Hepatocyte (in vitro differentiated cells): Measurements from ENCODE around the gene RELL1. TPM values are rescaled to one million over a fixed set of nuclear protein-coding genes. Genes with fewer than 3 reads are reported as not detected.

Experiments
- DNase-seq: peaks from one replicate; pipeline ENCODE4 v3.0.0-alpha.2; 2016; ENCODE audit warnings: low spot score
- H2AFZ ChIP-seq: fragments of 200-600 bp; sonication (generic); 2 replicates; pipeline ENCODE4 v1.6.0; 2016; ENCODE audit warnings: antibody characterized with exemption, mild to moderate bottlenecking
- H3K27ac ChIP-seq: fragments of 200-600 bp; sonication (generic); 2 replicates; pipeline ENCODE4 v1.5.1; 2016; ENCODE audit warnings: mild to moderate bottlenecking
- H3K27me3 ChIP-seq: fragments of 200-600 bp; sonication (generic); 2 replicates; pipeline ENCODE4 v1.6.1; 2016
- H3K36me3 ChIP-seq: fragments of 200-600 bp; sonication (generic); replicated peaks from 2 replicates; pipeline ENCODE4 v1.5.1; 2016; ENCODE audit warnings: low read depth; ENCODE audit not compliant: insufficient read depth
- H3K4me1 ChIP-seq: fragments of 200-600 bp; sonication (generic); 2 replicates; pipeline ENCODE4 v1.5.1; 2016; ENCODE audit warnings: mild to moderate bottlenecking, moderate library complexity; ENCODE audit not compliant: insufficient read depth
- H3K4me2 ChIP-seq: fragments of 200-600 bp; sonication (generic); 2 replicates; pipeline ENCODE4 v1.6.0; 2016
- H3K4me3 ChIP-seq: fragments of 200-600 bp; sonication (generic); 2 replicates; pipeline ENCODE4 v1.5.1; 2016; ENCODE audit warnings: mild to moderate bottlenecking
- H3K79me2 ChIP-seq: fragments of 200-600 bp; sonication (generic); 2 replicates; pipeline ENCODE4 v1.6.0; 2017; ENCODE audit warnings: mild to moderate bottlenecking
- H3K9me2 ChIP-seq: fragments of 200-600 bp; sonication (generic); replicated peaks from 2 replicates; pipeline ENCODE4 v1.6.0; 2017; ENCODE audit warnings: mild to moderate bottlenecking; ENCODE audit not compliant: insufficient read depth
- H3K9me3 ChIP-seq: fragments of 200-600 bp; sonication (generic); 2 replicates; pipeline ENCODE4 v1.5.1; 2016; ENCODE audit warnings: low read depth, mild to moderate bottlenecking
- H4K20me1 ChIP-seq: fragments of 200-600 bp; sonication (generic); 2 replicates; pipeline ENCODE4 v1.6.0; 2016; ENCODE audit warnings: mild to moderate bottlenecking; ENCODE audit not compliant: insufficient read depth, poor library complexity, severe bottlenecking
- CTCF ChIP-seq: fragments of 200-600 bp; sonication (generic); IDR thresholded peaks from 2 replicates; pipeline ENCODE4 v1.5.1; 2016; ENCODE audit warnings: antibody characterized with exemption, mild to moderate bottlenecking; ENCODE audit not compliant: poor library complexity
- EZH2 ChIP-seq: fragments of 200-600 bp; sonication (generic); IDR thresholded peaks from 2 replicates; pipeline ENCODE4 v1.6.1; 2016; ENCODE audit warnings: antibody characterized with exemption, mild to moderate bottlenecking, borderline replicate concordance
- EZH2phosphoT487 ChIP-seq: fragments of 200-600 bp; sonication (generic); IDR thresholded peaks from one replicate; pipeline ENCODE4 v1.6.1; 2018; ENCODE audit warnings: antibody characterized with exemption, mild to moderate bottlenecking, low read depth, moderate library complexity; ENCODE audit not compliant: unreplicated experiment, severe bottlenecking
- WGBS: methylation state at CpG from one replicate; pipeline ENCODE4 v1.1.6; 2016; ENCODE audit warnings: low lambda C conversion rate; ENCODE audit errors: missing lambda C conversion rate; 5-methylcytosine and 5-hydroxymethylcytosine counted together
- polyA plus RNA-seq: library from polyadenylated mRNA; unstranded; fragments of >200 nt; fragmentation: Nextera tagmentation; extraction: Ambion mirVana; gene quantifications from 2 replicates; pipeline ENCODE4 v1.2.1, GENCODE V29; 2016
- total RNA-seq: library from RNA; depleted of rRNA; stranded (reverse); fragments of >200 nt; gene quantifications from 2 replicates; pipeline ENCODE4 v1.2.3, GENCODE V29; 2014

The RELL1 gene
- total and polyA plus RNA-seq, 2 experiments from 2014 or later, result 5.5 to 39.8 TPM

GRCh38 chr4:37632836-37633235, 53.3 kb downstream of the RELL1 start:
- no peak overlapping the region for H3K4me2 ChIP-seq
- H3K9me3 ChIP-seq, result no peaks in the 10 kb centered on the region
- H3K4me3 ChIP-seq, result no peak overlapping the region
- no peak overlapping the region for H2AFZ ChIP-seq
- no peaks in the 10 kb centered on the region for H3K27me3 ChIP-seq
- no peak for TF ChIP-seq EZH2phosphoT487
- H3K79me2 ChIP-seq, result no peaks in the 10 kb centered on the region
- H3K9me2 ChIP-seq, result no peaks in the 10 kb centered on the region
- H4K20me1 ChIP-seq, result no peaks in the 10 kb centered on the region
- H3K36me3 ChIP-seq, result no peaks in the 10 kb centered on the region
- no peak overlapping the region for H3K27ac ChIP-seq
- DNase-seq, result no peak
- 95% methylated on average over 3 of the region's 3 CpGs for WGBS
- no peaks in the 10 kb centered on the region for H3K4me1 ChIP-seq

- Histone ChIP-seq H3K4me2 (no peak overlapping the region), H4K20me1 (no peaks in the 10 kb centered on the region), H3K4me3 (no peak overlapping the region), H3K79me2 (no peaks in the 10 kb centered on the region), H3K9me2 (no peaks in the 10 kb centered on the region), H2AFZ (no peak overlapping the region), H3K27ac (no peak overlapping the region), H3K27me3 (no peaks in the 10 kb centered on the region), H3K36me3 (no peaks in the 10 kb centered on the region), H3K9me3 (no peaks in the 10 kb centered on the region), H3K4me1 (no peaks in the 10 kb centered on the region)
- 87% methylated on average over 2 of the region's 2 CpGs for WGBS
- DNase-seq, result no peak
- no peak for TF ChIP-seq EZH2phosphoT487
- TF ChIP-seq CTCF, result no peak
- TF ChIP-seq EZH2, result no peak
These were observed 54.6 kb downstream of the RELL1 start for GRCh38 chr4:37631551-37631950.

GRCh38 chr4:37629713-37630112, 56.5 kb downstream of the RELL1 start:
- Histone ChIP-seq H3K27ac (no peak overlapping the region), H2AFZ (no peak overlapping the region), H3K9me3 (no peaks in the 10 kb centered on the region), H3K79me2 (no peaks in the 10 kb centered on the region), H3K4me3 (no peak overlapping the region), H3K4me2 (no peak overlapping the region), H4K20me1 (no peaks in the 10 kb centered on the region), H3K9me2 (no peaks in the 10 kb centered on the region), H3K36me3 (no peaks in the 10 kb centered on the region), H3K4me1 (no peaks in the 10 kb centered on the region), H3K27me3 (no peaks in the 10 kb centered on the region)
- TF ChIP-seq CTCF (no peak), EZH2phosphoT487 (no peak), EZH2 (no peak)
- WGBS, result 89% methylated on average over 6 of the region's 6 CpGs
- DNase-seq, result no peak

GRCh38 chr4:37628977-37629609, 57.1 kb downstream of the RELL1 start:
- TF ChIP-seq EZH2 (no peak), CTCF (no peak), EZH2phosphoT487 (no peak)
- DNase-seq, result peak; percentile 67
- Histone ChIP-seq H4K20me1 (no peaks in the 10 kb centered on the region), H3K4me3 (no peak overlapping the region), H3K27ac (no peak overlapping the region), H3K4me2 (no peak overlapping the region), H3K9me2 (no peaks in the 10 kb centered on the region), H3K27me3 (no peaks in the 10 kb centered on the region), H3K4me1 (no peaks in the 10 kb centered on the region), H3K36me3 (no peaks in the 10 kb centered on the region), H2AFZ (no peak overlapping the region), H3K79me2 (no peaks in the 10 kb centered on the region), H3K9me3 (no peaks in the 10 kb centered on the region)
- 68% methylated on average over 4 of the region's 4 CpGs for WGBS
